IMR-90 (cell line): ENCODE results near the gene JMJD1C. TPM values are rescaled to one million over a fixed set of nuclear protein-coding genes. Genes with fewer than 3 reads are reported as not detected.

Experiments used
- ATAC-seq: fragments of 200-7000 bp; cut with Tn5 transposase; 2 replicates; pipeline ENCODE4 v1.9.1; 2020; ENCODE audit warnings: low read depth, mild to moderate bottlenecking, moderate library complexity
- BruUV-seq: library from RNA; stranded (reverse); fragments of 400-500 nt; replicated peaks from 2 replicates; lab custom pipeline; 2021; lab: Mats Ljungman, UMichigan
- CTCF ChIA-PET: fragments of 300-600 bp; formaldehyde crosslinking; extraction: SDS; loops from one replicate; lab custom pipeline; 2021; ENCODE audit warnings: antibody characterized with exemption; lab: Yijun Ruan, JAX
- POLR2A ChIA-PET: fragments of 300-600 bp; sonication (Branson Sonifier 250); formaldehyde crosslinking; loops from one replicate; lab custom pipeline; 2022; ENCODE audit warnings: antibody characterized with exemption; ENCODE audit not compliant: unreplicated experiment; lab: Charles Lee
- DNase-seq: peaks from one replicate; pipeline ENCODE4 v3.0.0; 2013
- H2AFZ ChIP-seq: replicated peaks from 2 replicates; pipeline ENCODE3; 2013; ENCODE audit warnings: low read length, mild to moderate bottlenecking; ENCODE audit not compliant: poor library complexity
- H2AK5ac ChIP-seq: 2 replicates; pipeline ENCODE4 v1.6.1; 2013; ENCODE audit warnings: low read depth, low read length, inconsistent platforms
- H2AK9ac ChIP-seq: replicated peaks from 2 replicates; pipeline ENCODE3; 2013; ENCODE audit warnings: mild to moderate bottlenecking, low read depth, low read length, moderate library complexity; ENCODE audit not compliant: poor library complexity
- H2BK120ac ChIP-seq: 2 replicates; pipeline ENCODE4 v1.6.1; 2013; ENCODE audit warnings: low read depth, low read length, inconsistent platforms
- H2BK15ac ChIP-seq: 3 replicates; pipeline ENCODE4 v1.6.1; 2013; ENCODE audit warnings: low read depth, low read length, inconsistent platforms
- H2BK20ac ChIP-seq: 2 replicates; pipeline ENCODE4 v1.6.1; 2013; ENCODE audit warnings: low read depth, mild to moderate bottlenecking, inconsistent platforms, low read length, moderate library complexity
- H2BK5ac ChIP-seq: 2 replicates; pipeline ENCODE4 v1.6.1; 2013; ENCODE audit warnings: mild to moderate bottlenecking, low read depth, low read length, inconsistent platforms; ENCODE audit not compliant: poor library complexity, severe bottlenecking
- H3K14ac ChIP-seq: replicated peaks from 2 replicates; pipeline ENCODE4 v1.6.1; 2013; ENCODE audit warnings: low read depth, low read length, inconsistent platforms
- H3K18ac ChIP-seq: 2 replicates; pipeline ENCODE4 v1.6.1; 2013; ENCODE audit warnings: low read depth, low read length, control low read depth
- H3K23ac ChIP-seq: 2 replicates; pipeline ENCODE4 v1.6.1; 2013; ENCODE audit warnings: low read depth, low read length, inconsistent platforms
- H3K27ac ChIP-seq: 2 replicates; pipeline ENCODE4 v1.5.1; 2013; ENCODE audit warnings: mild to moderate bottlenecking, control low read depth, low read length; ENCODE audit not compliant: insufficient read depth
- H3K27me3 ChIP-seq: 2 replicates; pipeline ENCODE4 v1.6.1; 2013; ENCODE audit warnings: low read length; ENCODE audit not compliant: control insufficient read depth, insufficient read depth
- H3K36me3 ChIP-seq: 2 replicates; pipeline ENCODE4 v1.6.1; 2013; ENCODE audit warnings: low read length, mixed read lengths; ENCODE audit not compliant: control insufficient read depth, insufficient read depth
- H3K4ac ChIP-seq: 2 replicates; pipeline ENCODE4 v1.6.1; 2013; ENCODE audit warnings: low read depth, low read length, inconsistent platforms
- H3K4me1 ChIP-seq: 2 replicates; pipeline ENCODE4 v1.6.1; 2013; ENCODE audit warnings: low read length, mixed read lengths; ENCODE audit not compliant: control insufficient read depth, insufficient read depth
- H3K4me2 ChIP-seq: 2 replicates; pipeline ENCODE4 v1.6.1; 2013; ENCODE audit warnings: low read depth, mild to moderate bottlenecking, control low read depth, low read length, moderate library complexity
- H3K4me3 ChIP-seq: 2 replicates; pipeline ENCODE4 v1.5.1; 2013; ENCODE audit warnings: low read depth, mild to moderate bottlenecking, control low read depth, low read length, moderate library complexity; ENCODE audit not compliant: insufficient read depth
- H3K56ac ChIP-seq: 2 replicates; pipeline ENCODE4 v1.6.1; 2013; ENCODE audit warnings: low read length, inconsistent platforms; ENCODE audit not compliant: insufficient read depth; ENCODE audit errors: extremely low read depth
- H3K79me1 ChIP-seq, 2 experiments: 2 replicates each; pipeline ENCODE4 v1.6.1; 2013; ENCODE audit warnings: low read length in 2 of 2, inconsistent platforms in 1 of 2, low read depth in 1 of 2
- H3K9ac ChIP-seq: 2 replicates; pipeline ENCODE4 v1.6.1; 2013; ENCODE audit warnings: low read depth, low read length, control low read depth
- H3K9me1 ChIP-seq: 2 replicates; pipeline ENCODE4 v1.6.1; 2013; ENCODE audit warnings: low read length, inconsistent platforms; ENCODE audit not compliant: insufficient read depth
- H3K9me3 ChIP-seq: 2 replicates; pipeline ENCODE4 v1.6.1; 2013; ENCODE audit warnings: low read length; ENCODE audit not compliant: control insufficient read depth, insufficient read depth
- H4K20me1 ChIP-seq: 2 replicates; pipeline ENCODE4 v1.6.1; 2013; ENCODE audit warnings: low read length, inconsistent platforms; ENCODE audit not compliant: insufficient read depth
- H4K5ac ChIP-seq: 2 replicates; pipeline ENCODE4 v1.6.1; 2013; ENCODE audit warnings: mild to moderate bottlenecking, low read depth, low read length, control low read depth
- H4K8ac ChIP-seq, 2 experiments: 2 replicates each; pipeline ENCODE4 v1.6.1; 2013; ENCODE audit warnings: low read depth in 2 of 2, low read length in 2 of 2, control low read depth in 1 of 2, inconsistent platforms in 1 of 2
- H4K91ac ChIP-seq: 2 replicates; pipeline ENCODE4 v1.6.1; 2013; ENCODE audit warnings: low read depth, low read length, inconsistent platforms; ENCODE audit not compliant: insufficient read depth
- BHLHE40 ChIP-seq: fragments of 150-350 bp; IDR thresholded peaks from 2 replicates; pipeline ENCODE4 v1.6.1; 2016; ENCODE audit warnings: mild to moderate bottlenecking, low read depth, low read length
- CEBPB ChIP-seq: IDR thresholded peaks from 2 replicates; pipeline ENCODE4 v1.6.1; 2012; ENCODE audit warnings: low read depth, low read length, improper control_type of control experiment
- CHD1 ChIP-seq: IDR thresholded peaks from 2 replicates; pipeline ENCODE4 v1.6.1; 2012; ENCODE audit warnings: low read depth, low read length, improper control_type of control experiment
- CTCF ChIP-seq: conservative IDR thresholded peaks from 2 replicates; pipeline ENCODE4 v1.5.1; 2012; ENCODE audit warnings: mild to moderate bottlenecking, low read depth, low read length, improper control_type of control experiment
- ELK1 ChIP-seq: fragments of 150-350 bp; IDR thresholded peaks from 2 replicates; pipeline ENCODE4 v1.6.1; 2016; ENCODE audit warnings: low read depth, mild to moderate bottlenecking, low read length, moderate library complexity, borderline replicate concordance
- FOS ChIP-seq: fragments of 150-350 bp; IDR thresholded peaks from 2 replicates; pipeline ENCODE4 v1.6.1; 2016; ENCODE audit warnings: low read depth, low read length
- MAFK ChIP-seq: IDR thresholded peaks from 2 replicates; pipeline ENCODE4 v1.6.1; 2012; ENCODE audit warnings: low read depth, low read length, improper control_type of control experiment
- MAZ ChIP-seq: IDR thresholded peaks from 2 replicates; pipeline ENCODE4 v1.6.1; 2012; ENCODE audit warnings: low read depth, mild to moderate bottlenecking, low read length, improper control_type of control experiment, moderate library complexity, borderline replicate concordance
- MXI1 ChIP-seq: IDR thresholded peaks from 2 replicates; pipeline ENCODE4 v1.6.1; 2012; ENCODE audit warnings: low read depth, mild to moderate bottlenecking, low read length, moderate library complexity, borderline replicate concordance
- NFE2L2 ChIP-seq: fragments of 150-350 bp; IDR thresholded peaks from 2 replicates; pipeline ENCODE4 v1.6.1; 2016; ENCODE audit warnings: low read depth, mild to moderate bottlenecking, low read length
- POLR2A ChIP-seq: IDR thresholded peaks from 2 replicates; pipeline ENCODE4 v1.6.1; 2012; ENCODE audit warnings: mild to moderate bottlenecking, low read depth, low read length
- RAD21 ChIP-seq: IDR thresholded peaks from 2 replicates; pipeline ENCODE4 v1.6.1; 2012; ENCODE audit warnings: low read length, improper control_type of control experiment
- RFX5 ChIP-seq: IDR thresholded peaks from 2 replicates; pipeline ENCODE4 v1.8.0; 2012; ENCODE audit warnings: low read depth, mild to moderate bottlenecking, low read length, moderate library complexity
- SMC3 ChIP-seq: fragments of 150-350 bp; IDR thresholded peaks from 2 replicates; pipeline ENCODE4 v1.6.1; 2016; ENCODE audit warnings: low read depth, mild to moderate bottlenecking, antibody characterized with exemption, low read length, moderate library complexity
- USF2 ChIP-seq: fragments of 150-350 bp; IDR thresholded peaks from 2 replicates; pipeline ENCODE4 v1.6.1; 2017; ENCODE audit warnings: mild to moderate bottlenecking, antibody characterized with exemption, low read length, low read depth
- WGBS, 2 experiments: methylation state at CpG; one replicate each; pipeline versions ENCODE4 v1.1.5 to v1.1.7; 2013; ENCODE audit warnings: missing lambda C conversion rate in 2 of 2; ENCODE audit not compliant: insufficient read length in 1 of 2; ENCODE audit errors: extremely low coverage in 2 of 2; 5-methylcytosine and 5-hydroxymethylcytosine counted together
- dilution Hi-C: fragments of 300-500 bp; cut with HindIII; formaldehyde crosslinking; loops from one replicate; pipeline ENCODE4 v1.14.3; 2018; ENCODE audit warnings: low sequenced_read_pairs; ENCODE audit not compliant: unreplicated experiment
- in situ Hi-C: fragments of 300-500 bp; cut with MboI; formaldehyde crosslinking; loops from 3 replicates; pipeline ENCODE4 v1.14.3; 2019; ENCODE audit warnings: low sequenced_read_pairs, inconsistent platforms, mixed read lengths
- intact Hi-C: fragments of 100-400 bp; cut with micrococcal nuclease; formaldehyde crosslinking; loops from 2 replicates; pipeline ENCODE4 v1.10.0; 2022
- polyA plus RNA-seq, 3 experiments: library from polyadenylated mRNA; depleted of rRNA; stranded (reverse); fragments of >200 nt; gene quantifications; 2 replicates each; pipeline ENCODE4 v1.2.3, GENCODE V29; 2012; ENCODE audit warnings: low replicate concordance in 1 of 3
- total RNA-seq: library from RNA; depleted of rRNA; stranded (reverse); fragments of >200 nt; gene quantifications from 2 replicates; pipeline ENCODE4 v1.2.3, GENCODE V29; 2012

The JMJD1C gene
- total and polyA plus RNA-seq, 2 of the 4 experiments (the other 2 are of a cell fraction) = 15.6 to 96.8 TPM

- CTCF ChIA-PET = interaction anchor here (0.6 to 0.8 kb wide), 2 partner anchors 57 to 179 kb away, joined by 3 to 7 read pairs; no protein-coding TSS in a partner anchor
- Histone ChIP-seq H4K8ac (no peak overlapping the region), H3K18ac (no peak overlapping the region), H3K4me2 (no peak overlapping the region), H3K9me3 (no peaks in the 10 kb centered on the region), H2BK20ac (no peak overlapping the region), H2BK15ac (no peak overlapping the region), H4K20me1 (peaks cover 42% of the 10 kb centered on the region; the same call in 1 of the 2 replicates), H4K91ac (no peak overlapping the region), H3K56ac (no peak overlapping the region), H2AK9ac (no peak overlapping the region), H3K36me3 (no peaks in the 10 kb centered on the region; the same call in 1 of the 2 replicates), H3K27me3 (no peaks in the 10 kb centered on the region), H3K79me1 (peaks cover 20 to 75% of the 10 kb centered on the region in 2 experiments), H3K4ac (no peak overlapping the region), H2AFZ (no peak overlapping the region), H3K4me1 (peaks cover 8% of the 10 kb centered on the region; the same call in 1 of the 2 replicates), H2BK120ac (no peak overlapping the region), H3K4me3 (no peak overlapping the region), H2AK5ac (no peak overlapping the region), H3K9me1 (peaks cover 11% of the 10 kb centered on the region), H3K9ac (no peak overlapping the region), H2BK5ac (no peak overlapping the region), H3K14ac (no peak overlapping the region), H4K5ac (no peak overlapping the region), H3K27ac (no peak overlapping the region), H3K23ac (no peak overlapping the region)
- dilution Hi-C loops = no loop called here
- BruUV-seq = no TSS peak
- ATAC-seq (no peak), DNase-seq (no peak)
- in situ Hi-C loops = no loop called here
- 100% methylated on average over 1 of the region's 4 CpGs; no CpG with 5 or more reads in 1 of the 2 experiments for WGBS, 2 experiments
- intact Hi-C loops = no loop called here
- POLR2A ChIA-PET = no interaction called here
- no peak for TF ChIP-seq MAZ
- no peak for TF ChIP-seq POLR2A
- no peak for TF ChIP-seq MAFK
- TF ChIP-seq MXI1 = no peak
- no peak for TF ChIP-seq BHLHE40
- no peak for TF ChIP-seq SMC3
- TF ChIP-seq NFE2L2 = no peak
- no peak for TF ChIP-seq RFX5
- no peak for TF ChIP-seq CHD1
- no peak for TF ChIP-seq RAD21
- no peak for TF ChIP-seq CEBPB
- TF ChIP-seq USF2 = no peak
- TF ChIP-seq ELK1 = no peak
- no peak for TF ChIP-seq FOS
- TF ChIP-seq CTCF = no peak
Observed at GRCh38 chr10:63255316-63255715, 210.5 kb downstream of the JMJD1C start.
